Measurements from ENCODE around the gene PRADC1.
"Not testable (repeated sequence)": the region's sequence is repeated elsewhere in the genome, so short reads cannot be mapped to it uniquely, and the experiment has no call there.

PRADC1 gene

GRCh38 chr2:73202156-73203054, 30.6 kb downstream of the PRADC1 start, which contains the start of gene NOTO:
Gene NOTO, plus strand, starts transcription at chr2:73202574. Its CDS starts 93 bp downstream, at chr2:73202667.
- DNase-seq (ENCODE audit: low read depth): no peak

GRCh38 chr2:73200281-73200680, 32.8 kb downstream of the PRADC1 start:
- DNase-seq (ENCODE audit: low read depth): not testable (repeated sequence)

DNA sequence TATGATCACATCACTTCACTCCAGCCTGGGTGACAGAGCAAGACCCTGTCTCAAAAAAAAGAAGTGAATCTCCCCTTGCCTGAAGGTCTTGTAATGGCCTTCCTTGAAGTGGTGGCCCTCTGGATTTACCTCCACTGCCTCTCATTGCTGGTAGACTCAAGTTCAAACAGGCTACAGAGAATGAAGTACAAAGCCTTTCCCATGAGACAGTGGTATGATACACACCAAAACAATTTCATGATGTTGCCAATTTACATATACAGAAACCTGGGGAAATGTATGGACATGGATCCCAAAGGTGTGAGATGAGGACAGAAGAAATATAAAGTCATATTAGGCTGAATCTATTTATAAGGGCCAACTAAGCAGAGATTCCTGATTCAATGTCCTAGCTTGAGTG, 35.5 kb downstream of the PRADC1 start:
- no peak for DNase-seq (ENCODE audit: low read depth)

- DNase-seq (ENCODE audit: low read depth): no peak
Observed at GRCh38 chr2:73187549-73187948, 45.5 kb downstream of the PRADC1 start.

GRCh38 chr2:73185965-73186364, 47.1 kb downstream of the PRADC1 start:
- DNase-seq (ENCODE audit: low read depth): no peak

Data from activated T-cell treated with anti-CD3 and anti-CD28 coated beads for 1 hour (primary cell).